ENCODE measurements around the gene RET. TPM values are rescaled to one million over a fixed set of nuclear protein-coding genes. Genes with fewer than 3 reads are reported as not detected.
A peak's percentile ranks its signal among the peaks of the same experiment; 100 is the strongest.

Gene RET
- total RNA-seq, 6 experiments from 2014 or later: 0.53 to 10.2 (median 1.4) TPM

GRCh38 chr10:43041422-43042342 lies 35.2 kb upstream of the RET start:
- ATAC-seq: no peak
- Histone ChIP-seq H3K4me1 (no peaks in the 10 kb centered on the region), H3K36me3 (no peaks in the 10 kb centered on the region), H3K9me3 (no peaks in the 10 kb centered on the region), H3K27ac (no peak overlapping the region), H3K27me3 (no peaks in the 10 kb centered on the region), H3K4me3 (no peak overlapping the region)
- DNase-seq: peak in 2 of 3 donors; percentile 28 to 46
- TF ChIP-seq POLR2A (IDR thresholded peaks at IDR 0.05): no peak
- no peak for TF ChIP-seq CTCF (IDR thresholded peaks at IDR 0.05)
- intact Hi-C loops (cut with DNase I): no loop called here
- 60% methylated on average over 1 of the region's 9 CpGs for WGBS (ENCODE audit: insufficient coverage, low coverage, low lambda C conversion rate, missing lambda C conversion rate)

GRCh38 chr10:43042503-43043341 lies 34.1 kb upstream of the RET start:
- intact Hi-C loops (cut with DNase I): no loop called here
- peak in 2 of 3 donors; percentile 29 for DNase-seq
- H3K27ac ChIP-seq: no peak overlapping the region
- no peak for TF ChIP-seq POLR2A (IDR thresholded peaks at IDR 0.05)
- H3K4me3 ChIP-seq: no peak overlapping the region
- H3K36me3 ChIP-seq: no peaks in the 10 kb centered on the region
- 90% methylated on average over 2 of the region's 12 CpGs for WGBS (ENCODE audit: insufficient coverage, low coverage, low lambda C conversion rate, missing lambda C conversion rate)
- no peaks in the 10 kb centered on the region for H3K9me3 ChIP-seq
- no peak for ATAC-seq
- no peaks in the 10 kb centered on the region for H3K27me3 ChIP-seq
- H3K4me1 ChIP-seq: no peaks in the 10 kb centered on the region

GRCh38 chr10:43043342-43043772 lies 33.5 kb upstream of the RET start:
- H3K4me1 ChIP-seq: no peaks in the 10 kb centered on the region
- DNase-seq (peak in 1 of 3 donors; percentile 28), ATAC-seq (no peak)
- no peaks in the 10 kb centered on the region for H3K9me3 ChIP-seq
- 33% methylated on average over 1 of the region's 9 CpGs for WGBS (ENCODE audit: insufficient coverage, low coverage, low lambda C conversion rate, missing lambda C conversion rate)
- no peak for TF ChIP-seq CTCF (IDR thresholded peaks at IDR 0.05)
- no peak for TF ChIP-seq POLR2A (IDR thresholded peaks at IDR 0.05)
- no peak overlapping the region for H3K27ac ChIP-seq
- no peaks in the 10 kb centered on the region for H3K36me3 ChIP-seq
- intact Hi-C loops (cut with DNase I): no loop called here
- no peaks in the 10 kb centered on the region for H3K27me3 ChIP-seq
- no peak overlapping the region for H3K4me3 ChIP-seq

- DNase-seq (peak; percentile 14 to 28 (median 26)), ATAC-seq (no peak)
- H3K27me3 ChIP-seq: no peaks in the 10 kb centered on the region
- TF ChIP-seq CTCF (IDR thresholded peaks at IDR 0.05) (no peak), POLR2A (IDR thresholded peaks at IDR 0.05) (no peak)
- WGBS (ENCODE audit: insufficient coverage, low coverage, low lambda C conversion rate, missing lambda C conversion rate): 67% methylated on average over 1 of the region's 9 CpGs
- H3K4me1 ChIP-seq: no peaks in the 10 kb centered on the region
- H3K4me3 ChIP-seq: no peak overlapping the region
- intact Hi-C loops (cut with DNase I): no loop called here
- no peak overlapping the region for H3K27ac ChIP-seq
- no peaks in the 10 kb centered on the region for H3K9me3 ChIP-seq
- no peaks in the 10 kb centered on the region for H3K36me3 ChIP-seq
These were observed 33.0 kb upstream of the RET start for GRCh38 chr10:43043773-43044447.

Measured in right lobe of liver (tissue), 6 donors.